T-helper 17 cell (primary cell): Measurements from ENCODE around the gene SLC41A3. TPM values are rescaled to one million over a fixed set of nuclear protein-coding genes. Genes with fewer than 3 reads are reported as not detected.
"Not testable (repeated sequence)": the region's sequence is repeated elsewhere in the genome, so short reads cannot be mapped to it uniquely, and the experiment has no call there.

Source experiments
- ATAC-seq: fragments of 150-1000 bp; cut with Tn5 transposase; 2 replicates; pipeline ENCODE4 v1.10.0; 2021; ENCODE audit warnings: mild to moderate bottlenecking, moderate library complexity
- DNase-seq, 3 donors: peaks; one replicate each; pipeline versions ENCODE4 v3.0.0 to v3.0.0-alpha.2; 2020 to 2021
- H3K9me3 ChIP-seq: one replicate; pipeline ENCODE4 v1.7.0; 2013; ENCODE audit warnings: low read length, mild to moderate bottlenecking; ENCODE audit not compliant: control insufficient read depth, poor library complexity, severe bottlenecking
- H3K27ac Mint-ChIP-seq: one replicate; pipeline ENCODE4 v1.8.0; 2022; ENCODE audit warnings: mild to moderate bottlenecking, moderate library complexity, mixed read lengths
- H3K27me3 Mint-ChIP-seq: one replicate; pipeline ENCODE4 v1.8.0; 2022; ENCODE audit warnings: mixed read lengths
- H3K36me3 Mint-ChIP-seq: one replicate; pipeline ENCODE4 v1.8.0; 2022; ENCODE audit warnings: low read depth, mixed read lengths
- H3K4me1 Mint-ChIP-seq: one replicate; pipeline ENCODE4 v1.8.0; 2022; ENCODE audit warnings: mild to moderate bottlenecking, mixed read lengths
- H3K4me3 Mint-ChIP-seq: one replicate; pipeline ENCODE4 v1.8.0; 2022; ENCODE audit warnings: mild to moderate bottlenecking, moderate library complexity, mixed read lengths
- total RNA-seq, 4 donors: library from RNA in 2 of 4; stranded (reverse) in 2 of 4; gene quantifications; one replicate each; pipeline ENCODE4 v1.2.3 and lab custom pipeline; 2022 to 2026

SLC41A3 gene
- total RNA-seq, 2 donors from 2014 or later: 34.3 to 34.7 TPM

- no peak for ATAC-seq
- H3K4me3 Mint-ChIP-seq: no peak overlapping the region
- DNase-seq: no peak
- no peaks in the 10 kb centered on the region for H3K36me3 Mint-ChIP-seq
- peaks cover 2% of the 10 kb centered on the region for H3K4me1 Mint-ChIP-seq
- H3K9me3 ChIP-seq: peaks cover 4% of the 10 kb centered on the region
- H3K27ac Mint-ChIP-seq: no peak overlapping the region
- H3K27me3 Mint-ChIP-seq: peaks cover 17% of the 10 kb centered on the region
Measured at GRCh38 chr3:126100269-126100633, 16.3 kb upstream of the SLC41A3 start.

- no peak overlapping the region for H3K4me3 Mint-ChIP-seq
- DNase-seq: no peak
- H3K4me1 Mint-ChIP-seq: peaks cover 2% of the 10 kb centered on the region
- H3K36me3 Mint-ChIP-seq: no peaks in the 10 kb centered on the region
- no peak overlapping the region for H3K27ac Mint-ChIP-seq
- H3K27me3 Mint-ChIP-seq: peaks cover 17% of the 10 kb centered on the region
- ATAC-seq: no peak
- peaks cover 4% of the 10 kb centered on the region for H3K9me3 ChIP-seq
Measured at GRCh38 chr3:126098391-126098858, 14.5 kb upstream of the SLC41A3 start.

- Mint-ChIP-seq H3K27ac (no peak overlapping the region), H3K27me3 (peaks cover 17% of the 10 kb centered on the region), H3K36me3 (no peaks in the 10 kb centered on the region), H3K4me3 (no peak overlapping the region), H3K4me1 (peaks cover 2% of the 10 kb centered on the region)
- no peak for ATAC-seq
- peaks cover 4% of the 10 kb centered on the region for H3K9me3 ChIP-seq
- no peak for DNase-seq
Measured at GRCh38 chr3:126097801-126098200, 13.9 kb upstream of the SLC41A3 start.

GRCh38 chr3:126096274-126096673 lies 12.3 kb upstream of the SLC41A3 start:
- not testable (repeated sequence) for DNase-seq, H3K27ac Mint-ChIP-seq, H3K4me3 Mint-ChIP-seq, H3K9me3 ChIP-seq, ATAC-seq, H3K4me1 Mint-ChIP-seq, H3K36me3 Mint-ChIP-seq, H3K27me3 Mint-ChIP-seq

- not testable (repeated sequence) for H3K4me1 Mint-ChIP-seq, H3K27me3 Mint-ChIP-seq, H3K4me3 Mint-ChIP-seq, H3K9me3 ChIP-seq, H3K27ac Mint-ChIP-seq, ATAC-seq, H3K36me3 Mint-ChIP-seq, DNase-seq
Measured at GRCh38 chr3:126092128-126092527, 8.2 kb upstream of the SLC41A3 start.

GRCh38 chr3:126087552-126088175 lies 3.7 kb upstream of the SLC41A3 start:
- no peaks in the 10 kb centered on the region for H3K36me3 Mint-ChIP-seq
- peaks cover 9% of the 10 kb centered on the region for H3K27me3 Mint-ChIP-seq
- no peak overlapping the region for H3K27ac Mint-ChIP-seq

GRCh38 chr3:126085841-126086240 lies 1.9 kb upstream of the SLC41A3 start:
- peaks cover 1% of the 10 kb centered on the region for H3K27me3 Mint-ChIP-seq
- peaks cover 9% of the 10 kb centered on the region for H3K4me1 Mint-ChIP-seq
- H3K36me3 Mint-ChIP-seq: no peaks in the 10 kb centered on the region
- peak overlapping the region; percentile 63 for H3K27ac Mint-ChIP-seq
- no peak for DNase-seq
- H3K4me3 Mint-ChIP-seq: no peak overlapping the region
- ATAC-seq: no peak
- H3K9me3 ChIP-seq: no peaks in the 10 kb centered on the region

More at GRCh38 chr3:126087552-126088175, 3.7 kb upstream of the SLC41A3 start:
- Mint-ChIP-seq H3K4me3 (no peak overlapping the region), H3K4me1 (peaks cover 9% of the 10 kb centered on the region)
- DNase-seq: no peak
- H3K9me3 ChIP-seq: no peaks in the 10 kb centered on the region
- ATAC-seq: no peak

- no peaks in the 10 kb centered on the region for H3K36me3 Mint-ChIP-seq
- peaks cover 9% of the 10 kb centered on the region for H3K4me1 Mint-ChIP-seq
- no peak for ATAC-seq
- peak overlapping the region; percentile 37 for H3K4me3 Mint-ChIP-seq
- peak overlapping the region; percentile 63 for H3K27ac Mint-ChIP-seq
- no peaks in the 10 kb centered on the region for H3K27me3 Mint-ChIP-seq
- no peaks in the 10 kb centered on the region for H3K9me3 ChIP-seq
- DNase-seq: no peak
Measured at GRCh38 chr3:126085276-126085675, 1.4 kb upstream of the SLC41A3 start.

- H3K27me3 Mint-ChIP-seq: no peaks in the 10 kb centered on the region
- peak overlapping the region; percentile 37 for H3K4me3 Mint-ChIP-seq
- peak overlapping the region; percentile 63 for H3K27ac Mint-ChIP-seq
- H3K36me3 Mint-ChIP-seq: no peaks in the 10 kb centered on the region
- DNase-seq (no peak), ATAC-seq (no peak)
- no peaks in the 10 kb centered on the region for H3K9me3 ChIP-seq
- H3K4me1 Mint-ChIP-seq: peaks cover 9% of the 10 kb centered on the region
Measured at GRCh38 chr3:126084768-126085180, 850 bp upstream of the SLC41A3 start.

- DNase-seq: no peak
- H3K27ac Mint-ChIP-seq: peak overlapping the region; percentile 93
- no peaks in the 10 kb centered on the region for H3K36me3 Mint-ChIP-seq
- no peaks in the 10 kb centered on the region for H3K9me3 ChIP-seq
- peak overlapping the region; percentile 93 for H3K4me3 Mint-ChIP-seq
- peak; percentile 51 for ATAC-seq
- peaks cover 13% of the 10 kb centered on the region for H3K4me1 Mint-ChIP-seq
- H3K27me3 Mint-ChIP-seq: no peaks in the 10 kb centered on the region
Measured at GRCh38 chr3:126083511-126083912, 412 bp downstream of the SLC41A3 start.

- H3K27ac Mint-ChIP-seq: peak overlapping the region; percentile 93
- no peaks in the 10 kb centered on the region for H3K36me3 Mint-ChIP-seq
- H3K9me3 ChIP-seq: no peaks in the 10 kb centered on the region
- H3K27me3 Mint-ChIP-seq: no peaks in the 10 kb centered on the region
- ATAC-seq: no peak
- peak overlapping the region; percentile 93 for H3K4me3 Mint-ChIP-seq
- peaks cover 15% of the 10 kb centered on the region for H3K4me1 Mint-ChIP-seq
- DNase-seq: no peak
Measured at GRCh38 chr3:126083138-126083445, 832 bp downstream of the SLC41A3 start.

- Mint-ChIP-seq H3K4me1 (peaks cover 16% of the 10 kb centered on the region), H3K27me3 (no peaks in the 10 kb centered on the region), H3K36me3 (no peaks in the 10 kb centered on the region), H3K4me3 (peak overlapping the region; percentile 93), H3K27ac (peak overlapping the region; percentile 93)
- ATAC-seq: no peak
- DNase-seq: no peak
- H3K9me3 ChIP-seq: no peaks in the 10 kb centered on the region
Measured at GRCh38 chr3:126082362-126083137, 1.4 kb downstream of the SLC41A3 start.

- H3K27ac Mint-ChIP-seq: no peak overlapping the region
- no peak for ATAC-seq
- no peak overlapping the region for H3K4me3 Mint-ChIP-seq
- H3K36me3 Mint-ChIP-seq: no peaks in the 10 kb centered on the region
- H3K9me3 ChIP-seq: no peaks in the 10 kb centered on the region
- DNase-seq: no peak
- no peaks in the 10 kb centered on the region for H3K27me3 Mint-ChIP-seq
- peaks cover 16% of the 10 kb centered on the region for H3K4me1 Mint-ChIP-seq
Measured at GRCh38 chr3:126081618-126082361, 2.1 kb downstream of the SLC41A3 start.
